Articular chondrocyte of knee joint (primary cell): ENCODE results near the gene RAB36. TPM values are rescaled to one million over a fixed set of nuclear protein-coding genes. Genes with fewer than 3 reads are reported as not detected.

Experiments used
- small RNA-seq: library from RNA; depleted of rRNA; stranded (forward); fragments of <200 nt; gene quantifications from one replicate; pipeline ENCODE3, GENCODE V24; 2012
- total RNA-seq: library from RNA; depleted of rRNA; stranded (reverse); fragments of >200 nt; gene quantifications from 2 replicates; pipeline ENCODE4 v1.2.3, GENCODE V29; 2012

RAB36 gene
- total RNA-seq, result 5.6 and 7.5 TPM in 2 replicates

GRCh38 chr22:23144932-23145877, at the start of gene RAB36:
RAB36 (plus strand) TSS chr22:23145477; CDS start chr22:23146617, 1,140 bp downstream.

GRCh38 chr22:23180301-23180892, 35.1 kb downstream of the RAB36 start, which contains the start of gene BCR:
BCR (plus strand) TSS chr22:23180509; CDS start chr22:23180961, 452 bp downstream.

Small RNA genes within 50 kb of the gene (small RNA-seq; reads per million reads assigned to genes)
- gene BCRP8 (not detected), gene RF00017 (not detected), gene RF00066 (not detected)

Other genes with a start within 250 kb of the RAB36 start
- gene GNAZ, start 75.0 kb upstream of the RAB36 start, total RNA-seq, result 3.0 and 4.3 TPM in 2 replicates
- 0.22 TPM in 1 of 2 replicates, not detected in the other for gene RSPH14, start 3.5 kb upstream of the RAB36 start, total RNA-seq
- 31.0 and 35.2 TPM in 2 replicates for gene BCR, start 35.0 kb downstream of the RAB36 start, total RNA-seq